Measurements from ENCODE around the gene PGAM1.
"Not testable (repeated sequence)": the region's sequence is repeated elsewhere in the genome, so short reads cannot be mapped to it uniquely, and the experiment has no call there.

PGAM1 gene

DNA sequence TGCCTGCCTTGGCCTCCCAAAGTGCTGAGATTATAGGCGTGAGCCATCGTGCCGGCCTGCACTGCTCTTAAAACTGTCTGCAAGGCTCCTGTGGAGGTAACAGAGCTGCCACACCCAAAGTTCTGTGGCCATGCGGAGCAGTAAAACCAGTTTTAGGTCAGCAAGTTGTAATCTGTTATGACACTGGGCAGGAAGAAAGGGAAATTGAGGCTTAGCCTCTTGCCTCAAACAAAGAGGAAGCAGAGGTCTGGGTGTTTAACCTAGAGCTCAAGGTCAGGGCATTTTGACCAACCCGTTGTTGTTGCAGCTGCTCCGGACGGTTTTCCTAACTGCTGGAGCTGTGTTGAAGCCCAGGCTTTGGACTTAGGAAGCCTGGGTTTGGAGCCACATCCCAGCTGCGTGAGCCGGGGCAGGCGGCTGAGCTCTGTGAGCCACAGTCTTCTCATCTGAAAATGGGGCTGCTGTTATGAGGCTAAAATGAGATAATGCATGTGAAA is 17.4 kb upstream of the PGAM1 start:
- DNase-seq (ENCODE audit: low read depth), result no peak

DNA sequence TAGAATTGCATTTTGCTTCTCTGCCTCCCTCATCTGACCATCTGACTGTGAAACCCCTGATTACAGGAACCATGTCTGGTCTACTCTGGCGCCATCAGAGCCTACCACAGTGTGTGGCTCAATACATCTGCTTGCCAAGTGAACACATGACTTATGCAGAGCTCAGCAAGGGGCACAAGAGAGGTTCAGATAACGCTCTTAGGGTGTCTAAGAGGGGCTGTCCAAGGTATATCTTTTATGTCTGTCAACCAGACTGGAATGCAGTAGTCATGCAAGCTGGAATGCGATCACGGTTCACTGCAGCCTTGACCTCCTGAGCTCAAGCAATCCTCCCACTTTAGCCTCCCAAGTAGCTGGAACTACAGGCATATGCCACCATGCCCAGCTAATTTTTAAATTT is 14.6 kb upstream of the PGAM1 start:
- DNase-seq (ENCODE audit: low read depth), result no peak

DNA sequence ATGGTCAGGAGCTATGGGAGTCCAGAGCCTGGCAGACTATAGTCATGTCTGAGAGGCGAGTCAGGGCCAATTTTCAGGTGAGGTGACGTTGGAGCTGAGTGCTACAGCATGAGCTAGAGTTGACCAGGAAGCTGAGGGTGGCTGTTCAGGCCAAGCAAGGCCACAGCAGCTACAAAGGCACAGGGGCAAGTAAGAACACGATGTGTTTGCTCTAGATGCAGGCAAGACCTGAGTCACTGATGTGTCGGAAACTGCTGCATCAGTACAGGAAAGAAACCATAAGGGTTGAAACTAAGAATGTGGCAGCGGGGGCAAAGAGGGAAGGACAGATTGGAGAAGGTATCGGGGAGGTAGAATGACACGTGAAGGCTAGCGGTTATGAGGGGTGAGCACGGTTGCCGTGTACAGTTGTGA is 13.1 kb upstream of the PGAM1 start:
- DNase-seq (ENCODE audit: low read depth), result no peak

DNA sequence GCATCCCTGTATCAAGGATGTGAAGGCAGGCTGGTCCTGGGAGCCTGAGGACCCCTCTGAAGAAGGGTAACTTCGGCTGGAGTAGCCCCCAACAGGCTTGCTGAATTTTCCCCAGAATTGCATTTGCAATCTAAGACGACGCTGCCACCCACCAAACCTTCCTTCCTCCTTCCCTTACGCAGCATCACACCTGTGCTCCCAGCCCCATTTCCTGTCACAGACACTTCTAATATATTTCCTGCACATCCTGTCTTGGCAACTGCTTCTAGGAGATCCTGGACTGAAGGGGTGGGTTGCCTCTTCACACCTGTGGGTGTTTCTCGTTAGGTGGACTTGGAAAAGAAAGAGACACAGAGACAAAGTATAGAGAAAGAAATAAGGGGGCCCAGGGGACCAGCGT is 9.4 kb upstream of the PGAM1 start:
- no peak for DNase-seq (ENCODE audit: low read depth)

DNA sequence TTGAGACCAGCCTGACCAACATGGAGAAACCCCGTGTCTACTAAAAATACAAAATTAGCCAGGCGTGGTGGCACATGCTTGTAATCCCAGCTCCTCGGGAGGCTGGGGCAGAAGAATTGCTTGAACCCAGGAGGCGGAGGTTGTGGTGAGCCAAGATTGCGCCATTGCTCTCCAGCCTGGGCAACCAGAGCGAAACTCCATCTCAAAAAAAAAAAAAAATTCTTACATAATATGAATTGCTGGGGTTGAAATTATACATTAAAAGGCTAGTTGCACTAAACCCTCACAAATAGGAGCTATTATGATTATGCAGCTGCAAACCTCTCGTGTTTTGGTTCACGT is 2.3 kb upstream of the PGAM1 start:
- not testable (repeated sequence) for DNase-seq (ENCODE audit: low read depth)

DNA sequence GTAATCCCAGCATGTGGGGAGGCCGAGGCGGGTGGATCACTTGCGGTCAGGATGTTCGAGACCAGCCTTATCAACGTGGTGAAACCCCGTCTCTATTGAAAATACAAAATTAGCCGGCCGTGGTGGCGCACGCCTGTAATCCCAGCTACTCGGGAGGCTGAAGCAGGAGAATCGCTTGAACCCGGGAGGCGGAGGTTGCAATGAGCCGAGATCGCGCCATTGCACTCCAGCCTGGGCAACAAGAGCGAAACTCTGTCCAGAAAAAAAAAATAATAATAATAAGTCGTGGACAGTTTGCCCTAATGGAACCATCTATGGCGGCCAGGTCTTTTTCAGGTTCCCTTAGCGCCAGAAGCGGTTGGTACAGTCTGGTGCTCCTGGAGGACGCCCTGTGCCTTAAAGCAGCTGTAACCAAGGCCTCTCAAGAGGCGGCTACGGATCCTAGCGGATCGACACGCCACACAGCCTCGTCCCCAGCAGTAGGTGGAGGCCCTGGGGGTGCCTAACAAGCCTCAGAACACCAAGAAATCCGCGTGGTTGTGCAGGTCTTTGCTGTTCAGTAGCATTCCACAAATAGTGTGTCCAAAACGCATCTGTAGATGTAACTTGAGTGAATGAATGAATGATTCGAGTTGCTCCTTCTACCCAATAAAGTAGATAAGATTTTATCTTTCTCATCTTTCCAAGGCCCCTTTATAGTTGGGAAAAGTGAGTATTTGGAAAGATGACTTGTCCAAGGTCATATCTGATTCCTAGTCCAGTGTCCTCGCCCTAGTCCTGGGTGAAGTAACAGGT is 982 bp downstream of the PGAM1 start:
- DNase-seq (ENCODE audit: low read depth), result no peak

DNA sequence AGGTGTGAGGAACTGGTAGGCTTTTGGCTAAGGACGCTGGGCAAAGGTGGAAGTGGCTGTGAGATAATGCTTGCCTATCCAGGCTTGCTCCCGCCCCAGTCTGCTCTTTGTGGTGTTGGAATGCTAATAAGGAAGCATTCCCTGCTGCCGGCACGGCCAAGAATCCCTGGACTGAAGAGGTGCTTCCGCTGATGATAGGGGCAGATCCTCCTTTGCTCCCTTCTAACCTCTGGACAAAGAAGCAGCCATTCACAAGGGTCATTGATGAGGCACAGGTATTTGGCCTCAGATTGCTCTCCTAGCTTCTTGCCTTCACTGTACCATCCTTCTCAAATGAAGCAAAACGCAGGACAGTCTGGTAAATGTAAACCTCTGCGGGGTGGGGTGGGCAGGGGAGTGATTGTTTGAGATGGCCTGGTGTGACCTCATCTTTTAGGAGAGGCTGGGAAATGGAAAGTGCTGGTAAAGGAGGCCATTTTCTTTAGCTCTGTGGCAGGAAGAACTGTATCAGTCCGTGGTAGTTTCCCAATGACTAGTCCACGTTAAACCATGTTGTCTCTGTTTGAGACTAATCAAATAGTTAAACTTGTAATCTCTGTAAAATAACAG is 1.7 kb downstream of the PGAM1 start:
- no peak for DNase-seq (ENCODE audit: low read depth)

DNA sequence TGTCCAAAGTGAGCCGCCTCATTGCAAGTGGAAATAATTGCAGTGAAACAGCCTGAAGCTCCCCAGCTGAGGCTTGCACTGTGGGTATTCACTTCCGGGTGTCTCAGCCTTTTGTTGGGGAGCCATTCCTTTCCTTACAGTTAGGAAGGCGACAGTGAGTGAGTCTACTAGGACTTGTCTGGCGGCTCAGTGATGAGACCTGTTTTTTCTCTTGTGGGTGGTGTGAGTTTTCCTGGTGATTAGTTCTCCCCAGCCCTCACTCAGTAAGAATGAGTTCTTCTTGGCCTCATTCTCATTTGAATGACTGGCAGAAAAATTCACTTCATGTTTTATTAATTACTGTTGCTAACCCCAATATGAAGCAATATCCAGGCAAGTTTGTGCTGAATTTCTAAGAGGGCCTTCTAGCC is 2.6 kb downstream of the PGAM1 start:
- no peak for DNase-seq (ENCODE audit: low read depth)

DNA sequence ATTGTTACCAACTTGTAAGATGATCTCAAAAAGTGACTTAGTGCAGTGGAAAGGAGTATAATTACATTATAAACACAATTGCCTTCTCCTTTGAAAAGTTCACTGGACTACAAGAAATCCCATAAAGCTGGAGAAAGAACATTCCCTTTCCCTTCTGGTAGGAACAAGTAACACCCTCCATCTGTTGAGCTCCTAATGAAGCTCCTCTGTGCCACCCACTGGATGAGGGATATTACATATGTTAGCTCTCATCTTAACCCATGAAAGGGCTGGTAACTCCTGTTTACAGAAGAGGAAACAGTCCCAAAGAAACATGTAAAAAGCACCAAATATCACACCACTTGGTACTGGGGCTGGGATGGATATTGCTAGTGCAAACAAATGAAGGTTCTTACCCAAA is 8.1 kb downstream of the PGAM1 start:
- no peak for DNase-seq (ENCODE audit: low read depth)

DNA sequence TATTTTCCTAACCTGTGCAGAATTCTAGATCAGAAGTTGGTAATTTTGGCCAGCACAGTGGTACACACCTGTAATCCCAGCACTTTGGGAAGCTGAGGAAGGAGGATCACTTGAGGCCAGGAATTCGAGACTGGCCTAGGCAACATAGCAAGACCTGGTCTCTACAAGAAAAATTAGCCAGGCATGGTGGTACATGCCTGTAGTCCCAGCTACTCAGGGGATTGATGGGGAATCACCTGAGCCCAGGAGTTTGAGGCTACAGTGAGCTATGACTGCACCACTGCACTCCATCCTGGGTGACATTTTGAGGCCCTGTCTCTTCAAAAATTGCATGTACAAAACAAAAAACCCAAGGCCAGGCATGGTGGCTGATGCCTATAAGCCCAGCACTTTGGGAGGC is 8.6 kb downstream of the PGAM1 start:
- DNase-seq (ENCODE audit: low read depth), result no peak

DNA sequence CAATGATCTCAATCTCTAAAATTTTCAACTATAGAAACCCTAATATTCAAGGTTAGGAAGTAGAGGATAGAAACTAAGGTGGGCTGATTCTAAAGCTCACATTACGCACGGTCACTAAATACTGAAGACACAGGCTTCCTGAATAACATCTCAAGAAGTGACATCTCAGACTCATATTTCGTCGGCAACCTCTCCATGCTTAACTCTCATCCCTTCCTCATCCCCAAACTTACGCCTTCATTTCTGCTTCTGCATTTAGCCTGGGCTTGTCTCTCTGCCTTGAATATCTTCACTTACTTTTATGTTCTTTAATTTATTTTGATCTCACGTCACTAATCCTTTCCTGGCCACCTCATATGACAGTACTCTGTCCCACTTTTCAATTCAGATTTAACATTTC is 9.2 kb downstream of the PGAM1 start:
- DNase-seq (ENCODE audit: low read depth), result no peak

DNA sequence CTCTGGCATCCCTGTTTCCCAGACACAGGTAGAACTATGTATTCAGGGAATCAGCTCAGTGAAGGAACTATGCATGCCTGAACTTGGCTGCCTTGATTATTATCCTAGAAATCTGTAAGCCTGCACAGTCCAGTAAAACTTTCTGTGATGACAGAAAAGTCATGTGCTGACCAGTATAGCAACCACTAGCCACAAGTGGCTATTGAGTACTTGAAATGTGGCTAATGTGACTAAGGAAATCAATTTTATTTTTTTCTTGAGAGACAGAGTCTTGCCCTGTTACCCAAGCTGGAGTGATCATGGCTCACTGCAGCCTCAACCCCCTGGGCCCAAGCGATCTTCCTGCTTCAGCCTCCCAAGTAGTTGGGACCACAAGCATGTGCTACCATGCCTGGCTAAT is 16.3 kb downstream of the PGAM1 start:
- DNase-seq (ENCODE audit: low read depth), result no peak

DNA sequence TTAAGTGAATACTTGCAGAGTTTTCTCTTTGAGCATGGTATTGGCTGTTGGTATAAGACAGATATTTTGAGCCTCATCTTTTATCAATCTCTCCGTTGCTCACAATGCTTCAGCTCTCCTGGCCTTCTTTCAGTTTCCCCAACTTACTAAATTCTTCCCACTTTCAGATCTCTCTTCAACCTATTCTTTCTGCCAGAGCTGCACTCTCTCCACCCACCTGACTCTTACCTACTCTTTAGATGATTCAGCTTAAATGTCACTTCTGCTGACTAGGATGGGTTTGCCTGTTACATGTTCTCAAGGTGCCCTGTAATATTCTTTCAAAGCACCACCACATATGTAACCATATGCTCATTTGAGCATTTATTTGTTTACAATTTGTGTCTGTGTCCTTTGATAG is 18.2 kb downstream of the PGAM1 start:
- DNase-seq (ENCODE audit: low read depth), result no peak

DNA sequence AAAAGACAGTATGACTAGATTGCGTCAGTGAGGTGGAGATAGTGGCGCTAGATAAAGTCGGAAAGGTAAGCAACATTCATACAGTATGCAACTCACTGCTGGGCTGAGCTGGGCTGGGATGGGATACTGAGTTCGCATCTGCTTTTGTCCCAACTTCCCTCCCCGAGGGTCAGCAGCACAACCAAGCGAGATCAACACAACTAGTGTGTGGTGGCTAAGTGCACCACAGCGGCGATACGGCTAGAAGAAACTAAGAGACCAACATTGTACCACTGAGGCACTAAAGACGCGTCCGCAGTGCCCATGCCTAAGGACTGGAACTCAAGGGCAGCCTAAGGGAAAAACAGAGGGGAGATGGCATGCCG is 19.3 kb downstream of the PGAM1 start:
- DNase-seq (ENCODE audit: low read depth), result no peak

DNA sequence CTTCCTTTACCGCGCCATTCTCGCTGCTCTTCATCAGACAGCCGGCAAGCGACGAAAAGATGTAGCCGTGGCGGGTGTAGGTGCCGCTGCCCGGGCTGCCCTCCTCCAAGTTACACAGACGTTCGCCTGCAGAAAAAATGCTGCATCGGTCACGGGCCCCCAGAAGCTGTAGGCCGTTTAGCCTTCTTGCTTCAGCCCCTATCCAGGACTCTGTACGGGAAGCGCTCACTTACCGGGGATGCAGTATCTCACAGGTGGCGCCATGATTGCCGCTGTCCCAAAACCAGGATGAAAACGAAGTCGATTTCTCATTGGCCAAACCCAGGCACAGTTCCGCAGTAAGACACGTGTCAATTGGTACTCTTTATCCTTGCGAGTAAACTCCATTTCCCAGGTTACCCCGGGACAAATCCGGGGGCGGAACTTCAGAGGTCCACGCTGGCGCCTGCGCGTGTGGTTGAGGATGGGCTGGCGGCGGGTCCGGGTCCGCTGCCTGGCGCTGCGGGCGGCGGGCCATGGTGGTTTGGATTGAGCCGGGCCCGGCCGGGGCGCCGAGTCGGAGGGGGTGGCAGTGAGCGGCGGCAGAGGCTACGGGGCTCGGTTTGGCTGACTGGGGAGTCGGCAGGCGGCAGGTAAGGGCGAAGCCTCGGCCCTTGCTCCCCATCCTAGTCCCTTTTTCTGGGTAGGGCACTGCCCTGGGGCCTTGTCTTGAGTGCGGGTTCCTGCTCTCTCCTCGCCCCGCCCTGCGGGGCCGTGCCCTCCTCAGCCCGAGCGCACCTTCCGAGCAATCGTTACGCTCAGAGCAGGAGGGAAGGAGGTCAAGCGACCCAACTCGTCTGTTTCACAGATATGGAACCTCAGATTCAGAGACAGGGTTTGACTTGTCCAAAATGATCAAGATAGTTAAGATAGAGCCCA is 20.0 kb downstream of the PGAM1 start, which contains the start of the genes EXOSC1 and ZDHHC16:
EXOSC1 (minus strand) TSS at position 285 of the 918 bp plus-strand sequence; CDS start at position 264, 21 bp downstream.
ZDHHC16 (plus strand) TSS at position 454 of the 918 bp plus-strand sequence. CDS start 5,501 bp downstream, outside the sequence.
- DNase-seq (ENCODE audit: low read depth), result peak; percentile 59

DNA sequence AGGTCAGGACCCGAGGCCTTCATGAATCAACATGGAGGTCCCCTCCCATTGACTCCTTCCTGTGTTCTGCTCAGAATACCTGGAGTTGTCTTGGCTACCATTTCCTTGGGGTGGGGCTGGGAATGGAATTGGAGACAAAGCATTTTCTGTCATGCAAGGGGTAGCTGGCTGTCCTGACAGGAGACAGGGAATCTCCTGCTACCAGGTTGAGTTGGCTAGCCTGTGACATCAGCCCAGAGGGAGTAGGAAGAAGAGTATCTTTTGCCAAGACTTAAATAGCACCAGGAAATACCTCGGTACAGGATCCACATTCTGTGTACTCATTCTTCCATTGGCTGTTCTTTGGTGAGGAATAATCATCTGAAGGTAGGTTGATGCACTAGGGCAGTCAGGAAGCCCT is 24.8 kb downstream of the PGAM1 start:
- DNase-seq (ENCODE audit: low read depth), result no peak

DNA sequence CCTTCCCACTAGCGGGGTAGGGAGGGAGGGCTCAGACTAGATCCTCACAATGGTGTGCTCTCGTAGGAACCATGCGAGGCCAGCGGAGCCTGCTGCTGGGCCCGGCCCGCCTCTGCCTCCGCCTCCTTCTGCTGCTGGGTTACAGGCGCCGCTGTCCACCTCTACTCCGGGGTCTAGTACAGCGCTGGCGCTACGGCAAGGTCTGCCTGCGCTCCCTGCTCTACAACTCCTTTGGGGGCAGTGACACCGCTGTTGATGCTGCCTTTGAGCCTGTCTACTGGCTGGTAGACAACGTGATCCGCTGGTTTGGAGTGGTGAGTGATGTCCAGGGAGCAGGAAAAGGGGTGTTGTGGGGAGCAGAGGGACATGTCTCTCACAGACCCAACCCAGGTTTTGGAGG is 25.6 kb downstream of the PGAM1 start:
- DNase-seq (ENCODE audit: low read depth), result no peak

DNA sequence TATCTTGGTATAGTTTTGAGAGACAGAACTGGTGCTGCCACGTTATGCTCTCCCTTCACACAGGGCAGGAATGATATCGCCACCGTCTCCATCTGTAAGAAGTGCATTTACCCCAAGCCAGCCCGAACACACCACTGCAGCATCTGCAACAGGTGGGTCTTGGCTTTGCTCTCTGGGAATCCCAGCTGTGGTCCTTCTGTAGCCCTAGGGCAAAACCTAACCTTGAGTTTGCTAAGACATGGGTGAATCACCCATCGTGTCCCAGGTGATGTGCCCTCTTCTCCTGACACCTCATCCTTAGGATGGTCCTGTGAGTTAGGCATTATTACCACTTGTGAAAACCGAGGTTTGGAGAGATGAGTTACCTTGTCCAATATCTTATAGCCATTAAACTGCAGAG is 26.4 kb downstream of the PGAM1 start:
- DNase-seq (ENCODE audit: low read depth), result no peak

DNA sequence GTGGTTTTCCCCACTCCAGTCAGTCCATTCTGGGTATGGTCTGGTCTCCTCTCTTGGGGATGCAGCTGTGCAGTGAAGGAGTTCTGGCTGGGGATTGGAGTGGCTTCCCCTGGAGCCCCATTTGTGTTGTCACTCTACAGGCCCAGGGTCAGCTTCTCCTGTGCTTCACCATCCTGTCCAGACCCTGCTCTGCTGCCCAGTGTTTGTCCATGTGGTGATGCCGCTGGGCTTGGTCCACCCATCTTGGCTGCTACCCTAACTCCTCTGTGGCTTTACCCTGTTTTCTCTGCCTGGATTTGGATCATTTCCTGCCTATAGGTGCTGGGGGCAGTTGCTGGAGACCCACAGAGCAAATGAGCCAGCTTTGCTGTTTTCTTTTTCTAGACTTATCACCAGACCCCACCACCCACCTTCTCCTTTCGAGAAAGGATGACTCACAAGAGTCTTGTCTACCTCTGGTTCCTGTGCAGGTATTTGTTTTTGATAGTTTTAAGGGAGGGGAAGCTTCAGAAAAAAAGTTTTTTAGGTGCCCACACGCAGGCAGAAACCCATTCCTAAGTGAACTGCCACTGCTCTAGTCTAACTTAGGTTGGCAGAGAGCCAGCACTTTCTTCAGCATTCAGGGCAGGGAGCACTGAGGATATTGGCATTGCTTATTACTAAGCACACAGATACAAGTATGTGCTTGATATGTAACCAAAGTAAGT is 28.5 kb downstream of the PGAM1 start:
- DNase-seq (ENCODE audit: low read depth), result no peak

DNA sequence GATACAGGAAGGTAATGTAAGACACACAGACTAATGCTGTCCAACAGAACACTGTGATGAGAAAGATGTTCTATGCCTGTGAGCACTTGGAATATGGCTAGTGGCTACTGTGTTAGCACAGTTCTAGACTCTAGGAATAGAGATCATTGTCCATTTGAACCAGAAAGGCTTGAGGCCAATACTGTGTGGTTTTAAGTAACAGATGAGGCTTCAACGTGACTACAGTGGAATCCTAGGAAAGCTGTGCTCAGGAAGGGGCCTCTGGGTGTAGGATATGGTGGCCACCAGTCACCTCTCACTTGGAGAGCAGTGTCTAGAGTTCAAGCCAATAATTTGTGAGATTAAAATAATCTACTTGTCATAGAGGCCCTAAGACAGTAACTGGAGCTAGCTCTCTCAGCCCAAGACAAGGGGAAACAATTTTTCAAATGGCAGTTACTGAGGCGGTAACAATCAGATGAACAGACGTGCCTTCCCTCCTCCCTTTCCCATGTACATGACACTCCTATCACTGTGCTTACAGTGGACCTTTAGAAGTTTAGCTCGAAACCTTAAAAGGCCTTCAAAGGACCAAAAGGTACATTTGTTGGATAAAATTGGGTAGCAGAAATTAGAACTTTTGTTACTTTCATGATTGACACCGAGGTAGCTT is 30.2 kb downstream of the PGAM1 start:
- DNase-seq (ENCODE audit: low read depth), result no peak

DNA sequence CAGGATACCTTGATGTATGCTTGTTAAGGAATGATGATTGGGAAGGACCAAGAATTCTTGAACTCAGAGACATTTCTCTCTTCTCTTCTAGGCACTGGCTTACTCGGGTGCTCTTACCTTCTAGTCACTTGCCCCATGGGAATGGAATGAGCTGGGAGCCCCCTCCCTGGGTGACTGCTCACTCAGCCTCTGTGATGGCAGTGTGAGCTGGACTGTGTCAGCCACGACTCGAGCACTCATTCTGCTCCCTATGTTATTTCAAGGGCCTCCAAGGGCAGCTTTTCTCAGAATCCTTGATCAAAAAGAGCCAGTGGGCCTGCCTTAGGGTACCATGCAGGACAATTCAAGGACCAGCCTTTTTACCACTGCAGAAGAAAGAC is 30.7 kb downstream of the PGAM1 start:
- no peak for DNase-seq (ENCODE audit: low read depth)
